Measurements from ENCODE around the gene TNXB. TPM values are rescaled to one million over a fixed set of nuclear protein-coding genes. Genes with fewer than 3 reads are reported as not detected.

TNXB gene
- total and polyA plus RNA-seq, 9 of the 15 experiments (the other 6 are each of a cell fraction or from before 2014, with no cell fraction given) = 0.14 to 28.1 (median 12.4) TPM

- TF ChIP-seq E2F8 (IDR thresholded peaks at IDR 0.05; ENCODE audit: low read depth, partially characterized antibody) (no peak), CXXC5 (CRISPR knock-in tag; IDR thresholded peaks at IDR 0.05) (peak; percentile 13; the same call in 1 of the 2 replicates), SAP30 (IDR thresholded peaks at IDR 0.05; ENCODE audit: borderline replicate concordance, insufficient read depth, low read depth, low read length, poor library complexity, severe bottlenecking) (no peak), ARID2 (IDR thresholded peaks at IDR 0.05) (no peak), ESRRA (IDR thresholded peaks at IDR 0.05; ENCODE audit: borderline replicate concordance, low read depth) (no peak), MYNN (IDR thresholded peaks at IDR 0.05) (no peak), MYNN (CRISPR knock-in tag; IDR thresholded peaks at IDR 0.05) (no peak), POU5F1 (IDR thresholded peaks at IDR 0.05; ENCODE audit: borderline replicate concordance, low read depth, low read length, partially characterized antibody) (no peak), U2AF1 (optimal IDR thresholded peaks at IDR 0.05; ENCODE audit: low read depth, low read length) (no peak), ZNF384 (IDR thresholded peaks at IDR 0.05; ENCODE audit: low read depth, low read length) (no peak), FOSL1 (tag; conservative IDR thresholded peaks at IDR 0.05) (peak; percentile 90), TSHZ1 (CRISPR knock-in tag; IDR thresholded peaks at IDR 0.05) (no peak), KDM2B (CRISPR knock-in tag; IDR thresholded peaks at IDR 0.05) (no peak), MAZ (CRISPR knock-in tag; conservative IDR thresholded peaks at IDR 0.05 in 1 of 2, IDR thresholded peaks at IDR 0.05 in 1 of 2) (peak; percentile 58 to 66; a peak in 3 of 4 replicates), CEBPZ (IDR thresholded peaks at IDR 0.05; ENCODE audit: borderline replicate concordance, low read depth, low read length) (no peak), NFE2 (IDR thresholded peaks at IDR 0.05; ENCODE audit: low read depth) (peak; percentile 45; the same call in 1 of the 2 replicates)
Measured at GRCh38 chr6:32081168-32081990, 27.8 kb downstream of the TNXB start (continued).

Data from K562 (cell line).